Adipocyte (in vitro differentiated cells): ENCODE measurements around the gene GPR89A.

Source experiments
- DNase-seq: peaks from one replicate; pipeline ENCODE4 v3.0.0-alpha.2; 2015; ENCODE audit warnings: low read depth
- H3K27me3 ChIP-seq: replicated peaks from 2 replicates; pipeline ENCODE4 v1.7.0; 2013; ENCODE audit warnings: mild to moderate bottlenecking, low read length, moderate library complexity; ENCODE audit not compliant: control insufficient read depth, insufficient read depth
- H3K36me3 ChIP-seq: 2 replicates; pipeline ENCODE4 v1.7.0; 2013; ENCODE audit warnings: low read length, mild to moderate bottlenecking, moderate library complexity; ENCODE audit not compliant: control insufficient read depth, insufficient read depth, severe bottlenecking
- H3K4me1 ChIP-seq: 2 replicates; pipeline ENCODE4 v1.7.0; 2013; ENCODE audit warnings: mild to moderate bottlenecking, low read length, moderate library complexity; ENCODE audit not compliant: control insufficient read depth, insufficient read depth
- H3K4me3 ChIP-seq: 2 replicates; pipeline ENCODE4 v1.7.0; 2013; ENCODE audit warnings: mild to moderate bottlenecking, low read length, moderate library complexity
- H3K9ac ChIP-seq: 2 replicates; pipeline ENCODE4 v1.7.0; 2013; ENCODE audit warnings: mild to moderate bottlenecking, low read length, moderate library complexity
- H3K9me3 ChIP-seq: 2 replicates; pipeline ENCODE4 v1.7.0; 2013; ENCODE audit warnings: mild to moderate bottlenecking, low read length, moderate library complexity; ENCODE audit not compliant: control insufficient read depth

The GPR89A gene

DNA sequence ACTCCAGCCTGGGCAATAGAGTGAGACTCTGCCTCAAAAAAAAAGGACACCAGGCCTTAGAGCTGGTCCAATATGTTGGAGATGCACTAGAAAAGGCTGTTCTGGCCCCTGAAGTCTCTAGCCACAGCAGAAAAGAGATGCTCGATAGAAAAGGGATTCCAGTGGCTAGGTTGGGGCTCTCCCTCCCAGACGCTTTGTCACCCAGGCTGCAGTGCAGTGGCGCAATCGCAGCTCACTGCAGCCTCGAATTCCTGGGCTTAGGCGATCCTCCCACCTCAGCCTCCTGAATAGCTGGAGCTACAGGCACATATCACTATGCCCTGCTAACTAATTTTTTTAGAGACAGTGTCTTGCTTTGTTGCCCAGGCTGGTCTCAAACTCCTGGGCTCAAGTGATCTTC is 81.1 kb downstream of the GPR89A start:
- no peak overlapping the region for H3K4me3 ChIP-seq
- no peaks in the 10 kb centered on the region for H3K27me3 ChIP-seq
- H3K4me1 ChIP-seq: peaks cover 23% of the 10 kb centered on the region
- H3K36me3 ChIP-seq: no peaks in the 10 kb centered on the region
- no peak overlapping the region for H3K9ac ChIP-seq
- no peak for DNase-seq
- H3K9me3 ChIP-seq: no peaks in the 10 kb centered on the region

DNA sequence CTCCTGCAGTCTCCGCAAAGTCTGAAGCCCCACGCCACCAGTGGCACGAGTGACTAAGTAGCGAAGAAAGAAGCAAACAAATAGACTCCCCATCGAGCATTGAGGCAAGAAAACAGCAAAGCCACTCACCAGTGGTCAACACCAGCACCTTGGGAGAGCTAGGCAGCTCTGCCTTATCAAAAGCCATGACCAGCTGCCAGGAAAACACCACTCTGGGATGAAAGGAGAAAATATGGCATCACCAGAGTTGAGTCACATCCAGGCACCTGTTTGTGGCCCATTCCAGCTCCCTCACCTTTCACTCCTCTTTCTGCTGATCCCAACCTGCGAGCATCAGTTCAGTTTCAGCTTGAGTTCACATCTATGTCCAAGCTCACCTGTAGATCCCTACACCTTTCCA is 82.1 kb downstream of the GPR89A start:
- Histone ChIP-seq H3K4me3 (no peak overlapping the region), H3K4me1 (peaks cover 23% of the 10 kb centered on the region), H3K9ac (no peak overlapping the region), H3K27me3 (no peaks in the 10 kb centered on the region), H3K36me3 (no peaks in the 10 kb centered on the region), H3K9me3 (no peaks in the 10 kb centered on the region)
- DNase-seq: no peak

DNA sequence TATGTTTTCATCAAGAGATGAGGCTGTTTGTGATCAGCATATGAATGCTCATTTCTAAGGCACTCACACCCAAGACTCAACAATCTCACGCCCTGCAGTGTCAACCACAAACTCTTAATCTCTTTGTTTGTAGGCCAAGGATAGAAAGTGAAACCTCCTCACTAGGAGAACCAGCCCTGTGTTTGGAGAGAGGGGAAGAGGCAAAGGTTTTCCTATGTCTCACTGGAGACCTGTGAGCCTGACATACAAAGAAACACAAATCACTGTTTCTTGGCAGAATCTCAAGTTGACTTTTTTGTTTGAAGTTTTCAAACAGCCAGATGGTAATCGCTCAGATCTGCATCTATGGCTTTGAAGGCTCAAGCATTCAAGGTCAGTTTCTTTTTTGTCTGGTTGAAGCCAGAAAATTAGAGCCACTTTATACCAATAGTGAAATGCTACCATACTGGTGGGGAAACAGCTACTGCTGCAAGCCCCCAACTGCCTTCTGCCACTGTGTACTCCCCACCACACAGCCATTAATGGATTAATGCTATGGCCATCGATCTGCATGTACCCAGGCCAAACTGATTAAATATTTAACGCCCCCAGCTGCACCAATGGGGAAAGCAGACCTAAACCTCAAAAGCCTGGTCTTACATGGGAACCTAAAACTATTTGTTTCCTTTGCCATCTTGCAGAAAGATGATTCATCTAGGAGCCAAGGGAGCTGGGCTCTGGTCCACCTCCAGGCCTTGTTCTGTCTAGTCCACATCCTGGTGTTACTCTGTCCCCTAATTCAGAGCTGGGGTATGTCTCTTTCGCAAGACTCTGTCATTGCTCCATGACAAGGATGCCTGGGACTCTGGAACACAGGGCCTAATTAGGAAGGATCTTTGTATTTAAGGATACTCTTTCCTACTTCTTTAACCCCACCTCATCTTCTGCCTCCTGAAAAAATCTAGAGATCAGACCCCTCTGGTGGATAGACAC is 83.1 kb downstream of the GPR89A start:
- Histone ChIP-seq H3K4me1 (peaks cover 23% of the 10 kb centered on the region), H3K4me3 (peak overlapping the region; percentile 23), H3K9ac (no peak overlapping the region), H3K9me3 (no peaks in the 10 kb centered on the region), H3K36me3 (no peaks in the 10 kb centered on the region), H3K27me3 (no peaks in the 10 kb centered on the region)
- DNase-seq: peak; percentile 57

DNA sequence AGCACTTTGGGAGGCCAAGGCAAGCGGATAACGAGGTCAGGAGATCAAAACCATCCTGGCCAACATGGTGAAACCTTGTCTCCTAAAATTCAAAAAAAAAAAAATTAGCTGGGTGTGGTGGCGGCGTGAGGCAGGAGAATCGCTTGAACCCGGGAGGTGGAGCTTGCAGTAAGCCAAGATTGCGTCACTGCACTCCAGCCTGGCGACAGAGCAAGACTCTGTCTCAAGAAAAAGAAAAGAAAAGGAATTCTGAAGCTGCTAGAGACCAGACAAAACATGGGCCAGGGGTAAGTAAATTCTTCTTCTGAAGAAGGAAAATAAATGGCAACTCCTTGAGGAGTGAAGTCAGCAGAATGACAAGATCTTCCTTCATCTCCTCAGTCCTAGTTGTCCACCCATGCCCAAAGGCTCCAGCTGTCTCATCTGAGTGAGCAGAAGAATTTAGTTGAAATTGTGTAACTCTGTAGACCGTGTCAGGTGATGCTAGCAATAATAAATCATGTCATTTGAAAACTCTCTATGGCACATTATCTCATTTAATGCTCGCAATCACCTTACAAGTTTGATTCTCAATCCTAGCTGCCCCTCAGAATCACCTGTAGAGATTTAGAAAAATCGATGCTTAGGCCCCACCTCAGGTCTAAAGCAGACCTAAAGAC is 85.1 kb downstream of the GPR89A start:
- no peak for DNase-seq
- H3K9me3 ChIP-seq: no peaks in the 10 kb centered on the region
- H3K4me1 ChIP-seq: peaks cover 23% of the 10 kb centered on the region
- H3K36me3 ChIP-seq: no peaks in the 10 kb centered on the region
- H3K27me3 ChIP-seq: no peaks in the 10 kb centered on the region
- H3K4me3 ChIP-seq: no peak overlapping the region
- no peak overlapping the region for H3K9ac ChIP-seq

DNA sequence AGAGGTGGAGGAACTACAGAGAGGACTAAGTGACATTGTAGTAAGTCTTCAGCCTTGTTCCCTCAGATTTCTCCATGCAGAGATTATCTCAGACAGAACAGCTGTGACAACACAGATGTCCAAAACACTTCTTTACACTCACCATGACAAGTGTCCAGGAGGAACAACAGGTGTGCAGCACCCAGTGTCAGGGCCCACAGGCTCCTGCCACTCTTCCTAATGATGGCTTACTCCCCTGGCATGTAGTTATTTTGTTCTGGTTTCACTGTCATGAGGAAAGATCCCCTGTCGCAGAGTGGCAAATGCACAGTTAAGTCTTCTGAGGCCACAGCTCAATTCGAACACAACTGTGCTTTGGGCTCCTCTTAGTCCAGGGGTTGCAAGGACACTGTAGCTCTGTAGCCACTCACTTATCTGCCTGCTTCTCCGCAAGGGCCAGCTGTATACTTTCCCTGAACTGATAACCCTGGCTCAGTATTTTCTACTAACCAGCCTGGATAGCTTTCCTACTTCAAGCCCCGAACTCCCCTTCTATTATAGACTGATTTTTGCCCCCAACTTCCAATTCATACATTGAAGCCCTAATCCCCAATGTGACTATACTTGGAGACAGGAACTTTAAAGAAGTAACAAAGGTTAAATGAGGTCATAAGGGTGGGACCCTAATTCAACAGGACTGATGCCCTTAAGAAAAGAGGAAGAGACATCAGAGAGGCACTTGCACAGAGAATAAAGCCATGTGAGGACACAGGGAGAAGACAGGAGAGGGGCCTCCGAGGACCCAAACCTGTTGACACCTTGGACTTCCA is 88.2 kb downstream of the GPR89A start:
- H3K36me3 ChIP-seq: no peaks in the 10 kb centered on the region
- peaks cover 16% of the 10 kb centered on the region for H3K4me1 ChIP-seq
- no peak overlapping the region for H3K4me3 ChIP-seq
- peaks cover 7% of the 10 kb centered on the region for H3K27me3 ChIP-seq
- H3K9me3 ChIP-seq: no peaks in the 10 kb centered on the region
- H3K9ac ChIP-seq: no peak overlapping the region
- DNase-seq: no peak

DNA sequence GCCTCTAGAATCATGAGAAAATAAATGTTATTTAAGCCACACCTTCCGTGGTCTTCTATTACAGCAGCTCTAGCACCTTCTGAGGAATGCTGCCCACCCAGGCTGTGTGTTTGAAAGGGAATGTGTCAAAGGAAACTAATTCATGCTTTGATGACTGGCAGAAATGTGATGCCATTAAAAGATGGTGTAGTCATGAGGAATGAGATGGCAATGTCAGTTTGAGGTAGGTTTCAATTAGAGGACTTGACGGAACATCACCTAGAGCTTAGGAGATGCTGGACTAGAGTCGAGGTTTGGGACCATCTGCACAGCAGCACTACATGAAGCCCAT is 88.8 kb downstream of the GPR89A start:
- H3K9ac ChIP-seq: no peak overlapping the region
- peaks cover 7% of the 10 kb centered on the region for H3K27me3 ChIP-seq
- DNase-seq: no peak
- H3K36me3 ChIP-seq: no peaks in the 10 kb centered on the region
- no peak overlapping the region for H3K4me3 ChIP-seq
- peaks cover 11% of the 10 kb centered on the region for H3K4me1 ChIP-seq
- H3K9me3 ChIP-seq: no peaks in the 10 kb centered on the region

DNA sequence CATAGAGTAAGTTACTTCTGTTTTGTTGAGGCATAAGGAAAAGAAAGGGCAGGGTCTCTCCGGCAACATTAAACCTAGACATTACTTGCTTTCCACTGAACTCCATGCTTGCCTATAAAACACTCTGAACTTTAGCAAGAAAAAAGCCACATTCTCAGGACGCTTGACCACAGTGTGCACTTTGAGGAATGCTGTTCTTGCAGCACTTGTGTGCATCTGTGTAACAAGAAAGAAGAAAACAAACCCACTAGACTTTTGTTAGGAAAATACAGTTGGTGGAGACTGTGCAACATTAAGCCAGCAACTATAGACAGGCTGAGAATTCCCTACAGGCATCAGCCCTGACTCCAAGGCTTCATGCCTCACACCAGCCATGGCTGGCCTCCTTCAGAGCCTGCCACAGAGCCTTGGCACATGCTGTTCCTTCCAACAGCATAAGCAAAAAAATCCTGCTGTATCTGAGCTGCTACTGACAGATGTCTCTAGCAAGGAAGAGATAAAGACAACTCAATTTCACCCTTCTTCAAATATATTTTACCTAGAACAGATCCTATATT is 93.6 kb downstream of the GPR89A start:
- Histone ChIP-seq H3K4me1 (peaks cover 9% of the 10 kb centered on the region), H3K4me3 (no peak overlapping the region), H3K9me3 (no peaks in the 10 kb centered on the region), H3K36me3 (no peaks in the 10 kb centered on the region), H3K27me3 (peaks cover 11% of the 10 kb centered on the region), H3K9ac (no peak overlapping the region)
- DNase-seq: peak; percentile 17

DNA sequence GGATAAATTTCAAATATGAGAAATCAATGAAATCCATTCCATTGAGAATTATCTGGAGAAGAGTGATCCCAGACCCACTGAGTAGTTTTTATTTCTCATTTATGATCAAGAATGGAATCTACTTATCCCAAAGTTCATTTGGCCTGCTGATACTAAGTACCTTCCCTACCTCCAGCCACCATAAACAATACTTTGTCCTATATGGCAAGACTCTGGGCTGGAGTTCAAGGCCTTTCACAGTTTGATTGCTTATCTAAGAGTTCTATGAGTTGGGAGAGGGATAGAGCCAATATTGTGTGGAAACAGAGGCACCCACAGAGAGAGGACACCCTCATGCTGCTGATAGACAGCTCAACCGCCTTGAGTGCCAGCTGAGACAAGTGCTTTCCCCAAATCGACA is 94.3 kb downstream of the GPR89A start:
- peaks cover 11% of the 10 kb centered on the region for H3K27me3 ChIP-seq
- H3K9me3 ChIP-seq: no peaks in the 10 kb centered on the region
- H3K4me3 ChIP-seq: no peak overlapping the region
- no peak for DNase-seq
- no peaks in the 10 kb centered on the region for H3K36me3 ChIP-seq
- peaks cover 13% of the 10 kb centered on the region for H3K4me1 ChIP-seq
- H3K9ac ChIP-seq: no peak overlapping the region

DNA sequence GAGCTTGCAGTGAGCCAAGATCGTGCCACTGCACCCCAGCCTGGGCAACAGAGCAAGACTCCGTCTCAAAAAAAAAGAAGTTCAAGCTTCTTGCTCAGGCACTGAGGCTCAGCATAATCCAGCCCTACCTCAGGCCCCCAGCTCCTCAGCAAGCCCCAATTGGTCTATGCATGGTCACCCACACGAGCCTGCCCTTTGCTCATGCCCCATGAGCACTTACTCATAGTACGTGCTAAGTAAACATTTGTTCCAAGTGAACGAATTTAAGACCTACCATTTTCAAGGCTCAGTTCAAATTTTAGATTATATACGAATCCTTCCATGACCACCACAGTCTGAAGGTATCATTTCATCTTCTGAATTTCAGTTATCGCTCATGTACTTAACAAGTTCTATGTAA is 95.0 kb downstream of the GPR89A start:
- Histone ChIP-seq H3K9me3 (no peaks in the 10 kb centered on the region), H3K36me3 (no peaks in the 10 kb centered on the region), H3K27me3 (peaks cover 11% of the 10 kb centered on the region), H3K9ac (no peak overlapping the region), H3K4me3 (no peak overlapping the region), H3K4me1 (peaks cover 21% of the 10 kb centered on the region)
- no peak for DNase-seq

DNA sequence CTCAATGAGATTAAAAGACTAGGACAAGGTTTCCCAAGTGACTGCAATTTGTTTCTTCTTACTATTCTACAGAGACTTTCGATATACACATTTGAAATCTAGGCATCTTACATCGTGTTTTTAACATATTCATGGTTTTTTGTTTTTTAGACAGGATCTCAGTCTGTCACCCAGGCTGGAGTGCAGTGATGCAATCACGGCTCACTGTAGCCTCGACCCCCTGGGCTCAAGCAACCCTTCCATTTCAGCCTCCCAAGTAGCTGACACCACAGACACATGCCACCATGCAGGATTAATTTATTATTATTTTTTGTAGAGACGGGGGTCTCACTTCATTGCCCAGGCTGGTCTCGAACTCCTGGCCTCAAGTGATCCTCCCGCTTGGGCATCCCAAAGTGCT is 97.8 kb downstream of the GPR89A start:
- no peaks in the 10 kb centered on the region for H3K9me3 ChIP-seq
- H3K36me3 ChIP-seq: no peaks in the 10 kb centered on the region
- H3K9ac ChIP-seq: no peak overlapping the region
- H3K27me3 ChIP-seq: peaks cover 4% of the 10 kb centered on the region
- DNase-seq: no peak
- H3K4me1 ChIP-seq: peaks cover 19% of the 10 kb centered on the region
- H3K4me3 ChIP-seq: no peak overlapping the region
